Measurements from ENCODE around the gene ABCB7.
A peak's percentile ranks its signal among the peaks of the same experiment; 100 is the strongest.
"Not testable (repeated sequence)": the region's sequence is repeated elsewhere in the genome, so short reads cannot be mapped to it uniquely, and the experiment has no call there.

ABCB7 gene

DNA sequence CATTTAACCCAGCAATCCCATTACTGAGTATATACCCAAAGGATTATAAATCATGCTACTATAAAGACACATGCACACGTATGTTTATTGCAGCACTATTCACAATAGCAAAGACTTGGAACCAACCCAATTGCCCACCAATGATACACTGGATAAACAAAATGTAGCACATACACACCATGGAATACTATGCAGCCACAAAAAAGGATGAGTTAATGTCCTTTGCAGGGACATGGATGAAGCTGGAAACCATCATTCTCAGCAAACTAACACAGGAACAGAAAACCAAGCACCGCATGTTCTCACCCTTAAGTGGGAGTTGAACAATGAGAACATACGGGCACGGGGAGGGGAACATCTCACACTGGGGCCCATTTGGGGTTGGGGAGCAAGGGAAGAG lies 27.0 kb downstream of the ABCB7 start:
- H3K36me3 ChIP-seq (ENCODE audit: insufficient read depth, low read length): not testable (repeated sequence)

DNA sequence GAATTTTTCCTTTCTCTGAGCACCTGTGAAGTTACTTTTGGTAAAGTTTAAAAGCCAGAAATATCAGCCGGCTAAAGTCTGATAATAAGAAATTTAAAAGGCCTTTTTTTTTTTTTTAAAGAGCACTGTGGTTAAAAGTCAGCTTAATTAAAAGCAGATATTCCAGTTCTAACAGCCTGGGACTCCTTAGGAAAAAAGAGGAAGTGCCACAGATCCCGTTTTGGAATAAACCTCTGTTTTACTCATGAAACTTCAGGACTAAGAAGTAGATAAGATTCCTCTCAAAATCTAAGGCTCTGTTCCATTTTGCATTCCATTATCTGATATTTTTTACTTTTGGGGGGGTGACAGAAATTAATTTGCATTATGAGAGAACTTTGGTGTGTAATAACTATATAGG lies 37.8 kb downstream of the ABCB7 start:
- Histone ChIP-seq H3K9me3 (ENCODE audit: control insufficient read depth, insufficient read depth, low read length) (no peaks in the 10 kb centered on the region; the same call in 1 of the 2 replicates), H3K9ac (ENCODE audit: low read depth, low read length) (no peak overlapping the region), H3K36me3 (ENCODE audit: insufficient read depth, low read length) (no peaks in the 10 kb centered on the region; the same call in 1 of the 2 replicates), H3K4me1 (ENCODE audit: insufficient read depth, low read length) (peaks cover 10% of the 10 kb centered on the region)

More for the DNA sequence above, 27.0 kb downstream of the ABCB7 start:
- not testable (repeated sequence) for H3K4me1 ChIP-seq (ENCODE audit: insufficient read depth, low read length); H3K9me3 ChIP-seq (ENCODE audit: control insufficient read depth, insufficient read depth, low read length); H3K9ac ChIP-seq (ENCODE audit: low read depth, low read length)

DNA sequence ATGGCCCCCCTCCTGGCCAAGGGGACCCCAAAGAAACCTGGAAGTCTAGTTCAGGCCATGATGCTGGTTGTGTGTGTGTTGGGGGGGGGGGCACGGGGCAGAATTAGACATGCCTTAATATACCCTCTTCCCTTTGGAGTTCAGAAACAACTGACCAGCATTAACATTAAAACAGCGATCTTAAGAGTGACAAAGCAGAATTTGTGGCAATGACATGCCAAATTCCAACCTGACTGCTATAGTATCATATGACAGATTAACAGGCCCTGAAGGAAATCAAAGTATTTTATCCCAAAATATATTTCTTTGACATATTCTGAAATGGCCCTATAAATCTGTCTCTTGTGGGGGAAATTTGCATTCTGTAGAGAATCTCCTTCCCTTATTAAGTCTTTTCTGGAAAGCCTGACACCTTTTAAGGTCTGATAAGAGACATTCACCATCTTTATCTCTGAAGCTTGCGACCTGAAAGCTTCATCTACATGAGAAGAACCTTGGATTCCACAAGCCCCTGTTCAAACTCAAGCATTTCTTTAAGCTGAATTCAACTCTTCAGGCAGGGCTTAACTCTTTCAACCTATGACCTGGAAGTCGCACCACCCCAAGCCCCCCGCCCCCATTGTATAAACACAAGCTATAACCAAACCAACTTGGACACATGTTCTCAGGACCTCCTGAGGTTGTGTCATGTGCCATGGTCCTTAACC lies 40.2 kb downstream of the ABCB7 start:
- Histone ChIP-seq H3K36me3 (ENCODE audit: insufficient read depth, low read length) (no peaks in the 10 kb centered on the region), H3K4me1 (ENCODE audit: insufficient read depth, low read length) (peaks cover 10% of the 10 kb centered on the region), H3K9ac (ENCODE audit: low read depth, low read length) (peak overlapping the region; percentile 21), H3K9me3 (ENCODE audit: control insufficient read depth, insufficient read depth, low read length) (no peaks in the 10 kb centered on the region; the same call in 1 of the 2 replicates)

DNA sequence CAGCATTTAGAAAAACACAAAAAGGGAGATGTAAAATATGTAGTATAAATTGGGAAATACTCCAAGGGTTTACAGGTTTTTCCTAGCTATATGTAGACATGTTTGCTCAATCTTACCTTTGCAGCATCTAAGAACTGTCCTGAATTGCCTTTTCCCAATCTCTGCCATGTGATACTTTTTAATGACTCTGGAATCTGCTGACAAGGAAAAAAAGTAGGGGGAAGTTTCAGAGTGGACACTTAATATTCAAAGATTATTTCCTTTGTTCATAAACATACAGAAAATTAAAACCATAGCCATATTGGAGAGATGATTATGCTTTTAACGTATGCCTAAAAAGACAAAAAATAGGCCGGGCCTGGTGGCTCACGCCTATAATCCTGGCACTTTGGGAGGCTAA lies 41.4 kb downstream of the ABCB7 start:
- Histone ChIP-seq H3K4me1 (ENCODE audit: insufficient read depth, low read length) (peaks cover 10% of the 10 kb centered on the region), H3K9me3 (ENCODE audit: control insufficient read depth, insufficient read depth, low read length) (no peaks in the 10 kb centered on the region; the same call in 1 of the 2 replicates), H3K36me3 (ENCODE audit: insufficient read depth, low read length) (no peaks in the 10 kb centered on the region), H3K9ac (ENCODE audit: low read depth, low read length) (no peak overlapping the region)

DNA sequence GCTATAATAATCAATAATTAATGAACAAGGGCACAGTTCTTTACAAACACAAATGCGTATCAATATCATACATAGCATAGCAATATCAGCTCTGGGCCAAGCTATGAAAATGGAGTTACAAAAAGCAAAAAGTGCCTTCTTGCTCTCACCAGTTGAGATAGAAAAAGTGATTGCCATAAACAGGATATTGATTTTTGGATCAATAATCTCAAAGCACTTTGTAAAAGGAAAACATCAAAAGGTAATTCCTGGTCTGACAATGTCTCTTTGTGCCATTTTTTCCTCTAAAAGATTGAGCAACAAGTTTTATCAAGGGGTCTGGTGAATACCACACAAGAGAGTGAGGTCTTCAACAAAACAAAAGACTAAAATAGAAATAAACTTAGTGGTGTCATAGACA lies 42.4 kb downstream of the ABCB7 start:
- peaks cover 10% of the 10 kb centered on the region for H3K4me1 ChIP-seq (ENCODE audit: insufficient read depth, low read length)
- no peaks in the 10 kb centered on the region for H3K9me3 ChIP-seq (ENCODE audit: control insufficient read depth, insufficient read depth, low read length)
- no peak overlapping the region for H3K9ac ChIP-seq (ENCODE audit: low read depth, low read length)
- H3K36me3 ChIP-seq (ENCODE audit: insufficient read depth, low read length): no peaks in the 10 kb centered on the region

DNA sequence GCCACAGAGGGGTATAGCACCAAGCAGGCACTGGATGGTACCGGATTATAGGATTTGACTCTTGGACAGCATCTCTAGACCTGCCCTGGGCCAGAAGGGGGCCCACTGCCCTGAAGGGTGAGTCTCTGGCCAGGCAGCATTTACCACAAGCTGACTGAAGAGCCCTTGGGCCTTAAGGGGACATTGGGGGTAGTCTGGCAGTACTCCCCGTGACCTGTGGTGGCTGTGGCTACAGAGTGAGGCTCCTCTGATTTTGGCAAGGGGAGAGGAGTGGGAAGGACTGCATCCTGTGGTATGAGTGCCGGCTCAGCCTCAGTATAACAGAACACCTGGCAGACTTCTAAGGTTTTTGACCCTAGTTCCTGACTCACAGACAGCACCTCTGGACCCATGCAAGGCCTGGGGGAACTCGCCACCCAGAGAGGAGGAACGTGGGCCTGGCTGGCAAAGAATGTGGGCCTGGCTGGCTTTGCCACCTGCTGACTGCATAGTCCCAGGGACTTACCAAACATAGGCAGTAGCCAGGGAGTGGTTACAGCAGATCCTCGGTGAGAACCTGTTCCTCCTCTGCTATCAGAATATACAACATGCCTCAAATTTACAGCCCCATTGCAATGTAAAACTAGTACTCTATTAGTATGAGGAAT lies 48.1 kb downstream of the ABCB7 start:
- Histone ChIP-seq H3K4me1 (ENCODE audit: insufficient read depth, low read length) (no peaks in the 10 kb centered on the region), H3K9ac (ENCODE audit: low read depth, low read length) (no peak overlapping the region), H3K36me3 (ENCODE audit: insufficient read depth, low read length) (no peaks in the 10 kb centered on the region), H3K9me3 (ENCODE audit: control insufficient read depth, insufficient read depth, low read length) (no peaks in the 10 kb centered on the region)

DNA sequence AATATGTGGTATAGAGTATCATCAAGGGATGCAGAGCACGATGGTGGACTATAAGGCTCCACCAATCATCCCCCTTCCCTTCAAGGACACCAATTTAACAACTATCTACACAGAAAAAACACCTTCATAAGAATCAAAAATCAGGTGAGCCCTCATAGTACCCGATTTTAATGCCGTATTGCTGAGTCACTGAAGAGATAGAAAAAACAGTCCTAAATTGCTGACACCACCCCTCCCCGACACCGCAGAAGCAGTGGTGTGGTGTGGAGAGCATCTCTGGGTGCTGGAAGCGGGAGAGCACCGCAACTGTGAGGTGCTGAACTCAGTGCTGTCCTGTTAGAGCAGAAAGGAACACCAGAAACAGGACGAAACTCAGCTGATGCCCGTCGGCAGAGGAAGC lies 49.3 kb downstream of the ABCB7 start:
- H3K4me1 ChIP-seq (ENCODE audit: insufficient read depth, low read length): no peaks in the 10 kb centered on the region
- no peaks in the 10 kb centered on the region for H3K36me3 ChIP-seq (ENCODE audit: insufficient read depth, low read length)
- H3K9ac ChIP-seq (ENCODE audit: low read depth, low read length): no peak overlapping the region
- H3K9me3 ChIP-seq (ENCODE audit: control insufficient read depth, insufficient read depth, low read length): no peaks in the 10 kb centered on the region

DNA sequence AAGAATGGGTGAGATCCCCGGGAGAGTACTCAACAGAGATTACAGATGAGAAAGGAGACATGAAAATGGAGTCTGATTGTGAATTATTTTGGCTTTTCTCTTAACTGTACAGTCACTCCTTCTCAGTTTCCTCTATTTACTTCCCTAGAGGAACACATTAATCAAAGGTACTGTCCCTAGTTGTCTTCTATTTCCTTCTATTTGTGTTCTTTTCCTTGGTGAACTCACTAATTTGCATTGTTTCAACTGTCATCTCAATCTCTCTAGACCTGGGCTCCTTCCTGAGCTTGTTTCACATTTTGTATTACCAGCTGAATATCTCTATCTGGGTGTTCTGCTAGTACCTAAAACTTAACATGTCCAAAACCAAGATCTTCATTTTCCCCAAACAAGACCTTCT lies 59.8 kb downstream of the ABCB7 start:
- Histone ChIP-seq H3K9me3 (ENCODE audit: control insufficient read depth, insufficient read depth, low read length) (no peaks in the 10 kb centered on the region), H3K9ac (ENCODE audit: low read depth, low read length) (no peak overlapping the region), H3K36me3 (ENCODE audit: insufficient read depth, low read length) (no peaks in the 10 kb centered on the region), H3K4me1 (ENCODE audit: insufficient read depth, low read length) (no peaks in the 10 kb centered on the region)

DNA sequence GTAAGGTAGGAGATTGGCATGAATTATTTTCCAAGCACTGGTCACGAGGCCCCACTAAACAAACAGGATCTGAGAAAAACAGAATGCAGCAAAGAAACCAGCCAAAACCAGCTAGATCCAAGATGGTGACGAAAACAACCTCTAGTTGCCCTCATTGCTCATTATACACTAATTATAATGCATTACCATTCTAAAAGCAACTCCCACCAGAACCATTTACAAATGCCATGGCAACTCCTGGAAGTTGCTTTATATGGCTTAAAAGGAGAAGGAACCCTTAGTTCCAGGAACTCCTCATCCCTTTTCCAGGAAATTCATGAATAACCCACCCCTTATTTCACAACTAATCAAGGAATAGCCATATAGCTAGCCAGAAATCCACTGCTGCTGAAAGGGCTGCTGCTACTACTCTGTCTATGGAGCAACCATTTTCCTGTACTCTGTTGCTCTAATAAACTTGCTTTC lies 69.3 kb downstream of the ABCB7 start:
- Histone ChIP-seq H3K9me3 (ENCODE audit: control insufficient read depth, insufficient read depth, low read length) (no peaks in the 10 kb centered on the region), H3K4me1 (ENCODE audit: insufficient read depth, low read length) (no peaks in the 10 kb centered on the region), H3K36me3 (ENCODE audit: insufficient read depth, low read length) (no peaks in the 10 kb centered on the region), H3K9ac (ENCODE audit: low read depth, low read length) (no peak overlapping the region)

DNA sequence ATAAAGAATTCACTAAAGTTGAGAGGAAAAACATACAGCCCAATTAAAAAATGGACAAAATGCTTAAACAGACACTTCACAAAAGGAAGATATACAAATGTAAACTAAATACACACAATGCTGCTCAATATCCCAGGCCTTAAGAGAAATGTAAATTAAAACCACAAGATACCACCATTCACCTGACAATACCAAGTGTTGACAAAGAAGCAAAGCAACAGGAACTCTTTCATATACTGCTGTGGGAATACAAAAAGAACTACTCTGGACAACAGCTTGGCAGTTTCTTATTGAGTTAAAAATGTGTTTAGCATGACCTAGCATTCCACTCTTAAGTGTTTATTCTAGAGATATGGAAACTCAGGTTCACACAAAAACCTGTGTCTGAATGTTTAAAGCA lies 71.3 kb downstream of the ABCB7 start:
- Histone ChIP-seq H3K4me1 (ENCODE audit: insufficient read depth, low read length) (no peaks in the 10 kb centered on the region), H3K36me3 (ENCODE audit: insufficient read depth, low read length) (no peaks in the 10 kb centered on the region; the same call in 1 of the 2 replicates), H3K9ac (ENCODE audit: low read depth, low read length) (no peak overlapping the region), H3K9me3 (ENCODE audit: control insufficient read depth, insufficient read depth, low read length) (no peaks in the 10 kb centered on the region)

DNA sequence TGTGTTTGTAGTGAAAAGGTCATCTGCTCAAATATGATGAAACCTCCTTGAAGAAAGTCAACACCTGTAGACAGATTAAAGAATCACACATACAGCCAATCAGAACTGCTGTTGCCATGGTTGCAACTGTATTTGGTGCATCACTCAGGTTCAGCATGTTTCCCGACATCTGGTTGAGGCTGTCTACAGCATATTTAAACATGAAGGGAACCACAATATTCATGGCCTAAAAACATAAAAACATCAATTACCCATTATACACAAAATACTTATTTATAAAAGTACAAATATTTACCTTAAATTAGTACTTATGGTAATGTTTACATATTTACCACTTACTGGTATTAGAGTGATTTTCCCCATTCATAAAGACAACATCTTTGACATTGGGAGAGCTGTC lies 79.7 kb downstream of the ABCB7 start:
- H3K9ac ChIP-seq (ENCODE audit: low read depth, low read length): no peak overlapping the region
- H3K9me3 ChIP-seq (ENCODE audit: control insufficient read depth, insufficient read depth, low read length): no peaks in the 10 kb centered on the region
- no peaks in the 10 kb centered on the region; the same call in 1 of the 2 replicates for H3K36me3 ChIP-seq (ENCODE audit: insufficient read depth, low read length)
- no peaks in the 10 kb centered on the region for H3K4me1 ChIP-seq (ENCODE audit: insufficient read depth, low read length)

DNA sequence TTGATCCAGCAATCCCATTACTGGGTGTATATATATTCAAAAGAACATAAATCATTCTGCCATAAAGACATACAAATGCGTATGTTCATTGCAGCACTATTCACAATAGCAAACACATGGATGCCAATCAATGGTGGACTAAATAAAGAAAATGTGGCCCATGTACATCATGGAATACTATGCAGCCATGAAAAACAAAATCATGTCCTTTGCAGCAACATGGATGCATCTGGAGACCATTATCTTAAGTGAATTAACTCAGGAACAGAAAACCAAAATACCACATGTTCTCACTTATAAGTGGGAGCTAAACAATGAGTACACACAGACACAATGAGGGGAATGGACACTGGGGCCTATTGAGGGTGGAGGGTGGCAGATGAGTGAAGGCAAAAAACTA lies 81.6 kb downstream of the ABCB7 start:
- Histone ChIP-seq H3K9me3 (ENCODE audit: control insufficient read depth, insufficient read depth, low read length) (no peaks in the 10 kb centered on the region), H3K4me1 (ENCODE audit: insufficient read depth, low read length) (no peaks in the 10 kb centered on the region), H3K36me3 (ENCODE audit: insufficient read depth, low read length) (no peaks in the 10 kb centered on the region), H3K9ac (ENCODE audit: low read depth, low read length) (no peak overlapping the region)

DNA sequence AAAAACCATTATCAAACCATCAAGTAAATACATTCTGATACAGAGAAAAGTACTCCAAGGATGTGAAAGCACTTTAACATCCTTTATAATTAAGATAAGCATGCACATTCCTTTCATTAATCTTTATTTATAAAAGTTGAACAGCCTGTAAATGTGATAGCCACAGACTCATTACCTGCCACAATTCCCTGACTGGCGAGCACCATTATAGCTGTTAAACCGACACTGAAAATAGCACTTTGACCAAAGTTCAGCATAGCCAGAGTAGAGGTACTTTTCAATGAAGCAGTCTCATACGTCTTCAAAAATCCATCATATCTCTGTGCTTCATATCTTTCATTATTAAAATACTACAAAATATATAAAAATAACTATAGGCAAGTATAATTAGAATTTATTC lies 84.7 kb downstream of the ABCB7 start:
- Histone ChIP-seq H3K36me3 (ENCODE audit: insufficient read depth, low read length) (no peaks in the 10 kb centered on the region), H3K9ac (ENCODE audit: low read depth, low read length) (no peak overlapping the region), H3K4me1 (ENCODE audit: insufficient read depth, low read length) (no peaks in the 10 kb centered on the region), H3K9me3 (ENCODE audit: control insufficient read depth, insufficient read depth, low read length) (no peaks in the 10 kb centered on the region)

DNA sequence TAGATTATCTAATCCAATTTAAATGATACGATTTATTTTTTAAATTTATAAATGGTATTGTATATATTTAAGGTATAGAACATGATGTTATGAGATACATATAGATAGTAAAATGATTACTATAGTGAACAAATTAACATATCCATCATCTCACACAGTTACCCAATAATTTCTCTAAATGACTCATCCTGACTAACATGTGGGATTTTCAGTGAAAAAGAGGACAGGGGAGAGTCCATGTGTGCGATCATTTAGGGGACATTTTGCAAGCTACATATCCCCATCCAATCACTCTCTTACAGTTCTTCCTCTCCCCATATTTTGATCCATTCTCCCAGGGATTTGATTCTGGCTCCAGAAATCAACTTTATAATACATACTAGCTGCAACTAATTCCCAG lies 88.2 kb downstream of the ABCB7 start:
- H3K4me1 ChIP-seq (ENCODE audit: insufficient read depth, low read length): no peaks in the 10 kb centered on the region

DNA sequence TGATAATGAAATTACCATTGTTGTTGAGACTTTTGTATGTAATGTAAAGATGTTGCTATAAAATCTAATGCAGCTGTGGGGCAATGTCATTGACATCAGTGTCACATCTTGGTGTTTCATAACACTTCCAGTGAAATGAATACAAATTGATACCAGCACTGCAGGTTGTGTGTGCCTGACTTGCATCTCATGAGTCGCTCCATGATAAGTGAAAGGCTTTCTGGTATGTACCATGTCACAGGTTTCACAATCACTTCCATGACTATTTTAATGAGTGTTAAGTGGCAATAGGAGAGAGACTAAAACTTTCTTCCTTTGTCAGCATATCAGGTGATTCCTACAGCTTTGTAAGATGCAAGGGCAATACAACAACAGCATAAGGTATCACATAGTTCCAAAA lies 94.4 kb downstream of the ABCB7 start:
- Histone ChIP-seq H3K36me3 (ENCODE audit: insufficient read depth, low read length) (no peaks in the 10 kb centered on the region), H3K9ac (ENCODE audit: low read depth, low read length) (no peak overlapping the region), H3K4me1 (ENCODE audit: insufficient read depth, low read length) (no peaks in the 10 kb centered on the region), H3K9me3 (ENCODE audit: control insufficient read depth, insufficient read depth, low read length) (no peaks in the 10 kb centered on the region)

More for the DNA sequence above, 88.2 kb downstream of the ABCB7 start:
- no peaks in the 10 kb centered on the region for H3K36me3 ChIP-seq (ENCODE audit: insufficient read depth, low read length)
- no peak overlapping the region for H3K9ac ChIP-seq (ENCODE audit: low read depth, low read length)
- H3K9me3 ChIP-seq (ENCODE audit: control insufficient read depth, insufficient read depth, low read length): no peaks in the 10 kb centered on the region

Data from ES-I3 (cell line).